A673 (cell line): ENCODE results near the gene AKR1C1. TPM values are rescaled to one million over a fixed set of nuclear protein-coding genes. Genes with fewer than 3 reads are reported as not detected.
A peak's percentile ranks its signal among the peaks of the same experiment; 100 is the strongest.
"Not testable (repeated sequence)": the region's sequence is repeated elsewhere in the genome, so short reads cannot be mapped to it uniquely, and the experiment has no call there.

Source experiments
- Bru-seq: library from RNA; stranded (reverse); fragments of 400-500 nt; gene quantifications from one replicate; lab custom pipeline; 2021; lab: Mats Ljungman, UMichigan
- BruChase-seq, 2 experiments: library from RNA; stranded (reverse); fragments of 400-500 nt; gene quantifications; one replicate each; lab custom pipeline; 2021; lab: Mats Ljungman, UMichigan
- BruUV-seq: library from RNA; stranded (reverse); fragments of 400-500 nt; replicated peaks from 2 replicates; lab custom pipeline; 2021; lab: Mats Ljungman, UMichigan
- CTCF ChIA-PET: fragments of 300-600 bp; sonication (Branson Sonifier 250); formaldehyde crosslinking; loops from one replicate; lab custom pipeline; 2022; ENCODE audit warnings: antibody characterized with exemption; lab: Charles Lee
- POLR2A ChIA-PET: fragments of 300-600 bp; sonication (Branson Sonifier 250); formaldehyde crosslinking; loops from one replicate; lab custom pipeline; 2022; ENCODE audit warnings: antibody characterized with exemption; ENCODE audit not compliant: low non-redundant PET; lab: Charles Lee
- DNase-seq: peaks from one replicate; pipeline ENCODE4 v3.0.0-alpha.2; 2015; ENCODE audit warnings: low spot score
- H3K27ac ChIP-seq: fragments of 200-600 bp; sonication (generic); 2 replicates; pipeline ENCODE4 v1.5.1; 2016; ENCODE audit warnings: mixed run types, low read depth, mild to moderate bottlenecking, mixed read lengths, antibody characterized with exemption, low read length; ENCODE audit not compliant: poor library complexity, severe bottlenecking
- H3K27me3 ChIP-seq: fragments of 200-600 bp; sonication (generic); replicated peaks from 2 replicates; pipeline ENCODE4 v1.6.1; 2017; ENCODE audit warnings: mixed run types, low read depth, mild to moderate bottlenecking, mixed read lengths, antibody characterized with exemption, low read length; ENCODE audit not compliant: insufficient read depth, poor library complexity
- H3K36me3 ChIP-seq: fragments of 200-600 bp; sonication (generic); 2 replicates; pipeline ENCODE4 v1.6.1; 2016; ENCODE audit warnings: mixed run types, mild to moderate bottlenecking, mixed read lengths, antibody characterized with exemption, low read length; ENCODE audit not compliant: insufficient read depth, poor library complexity, severe bottlenecking
- H3K4me1 ChIP-seq: fragments of 200-600 bp; sonication (generic); 2 replicates; pipeline ENCODE4 v1.6.1; 2017; ENCODE audit warnings: mixed run types, mild to moderate bottlenecking, mixed read lengths, antibody characterized with exemption, low read length; ENCODE audit not compliant: insufficient read depth, poor library complexity, severe bottlenecking
- H3K4me3 ChIP-seq: fragments of 200-600 bp; sonication (generic); 2 replicates; pipeline ENCODE4 v1.5.1; 2016; ENCODE audit warnings: low read depth, mixed run types, mild to moderate bottlenecking, mixed read lengths, low read length; ENCODE audit not compliant: poor library complexity, severe bottlenecking
- H3K9me3 ChIP-seq: fragments of 200-600 bp; sonication (generic); 2 replicates; pipeline ENCODE4 v1.6.1; 2016; ENCODE audit warnings: mixed run types, low read depth, mild to moderate bottlenecking, mixed read lengths, antibody characterized with exemption, low read length; ENCODE audit not compliant: poor library complexity, severe bottlenecking
- CTCF ChIP-seq: fragments of 300-800, 200-600 bp; sonication (generic); conservative IDR thresholded peaks from 2 replicates; pipeline ENCODE4 v1.5.1; 2017; ENCODE audit warnings: low read depth, mild to moderate bottlenecking, antibody characterized with exemption, low read length, moderate library complexity, mixed read lengths
- EZH2 ChIP-seq: fragments of 200-600 bp; sonication (generic); IDR thresholded peaks from 2 replicates; pipeline ENCODE4 v1.6.1; 2017; ENCODE audit warnings: borderline replicate concordance, low read depth, mild to moderate bottlenecking, mixed read lengths, antibody characterized with exemption, low read length; ENCODE audit not compliant: poor library complexity, severe bottlenecking
- intact Hi-C: fragments of 100-400 bp; cut with micrococcal nuclease; formaldehyde crosslinking; loops from one replicate; pipeline ENCODE4 v1.10.0; 2022; ENCODE audit not compliant: unreplicated experiment
- long read RNA-seq: library from polyadenylated mRNA; stranded (forward); transcript quantifications from one replicate; pipeline ENCODE4 v2.0.0, GENCODE V29; 2022
- total RNA-seq: library from RNA; stranded (reverse); gene quantifications from 2 replicates; pipeline ENCODE4 v1.2.3, GENCODE V29; 2021

AKR1C1 gene
- total RNA-seq, result 9.8 and 10.2 TPM in 2 replicates
- Bru-seq, nascent RNA, result percentile 45 among the genes with signal in this experiment
- percentile 37 among the genes with signal in this experiment for BruChase-seq, experiment 1, labeled RNA remaining after a 2-hour chase
- percentile 43 among the genes with signal in this experiment for BruChase-seq, experiment 2, labeled RNA remaining after a 6-hour chase
- long read RNA-seq, full-length matches to known transcripts, result 2 of 3 reads
- long read RNA-seq, partial matches to known transcripts, result 0 of 3 reads
- long read RNA-seq, other reads (novel, unspliced or antisense), result 1 of 3 reads

GRCh38 chr10:4962876-4963814, at the start of gene AKR1C1:
Gene AKR1C1 (plus strand): TSS chr10:4963415. CDS start chr10:4963445, 30 bp downstream.
- DNase-seq, H3K4me1 ChIP-seq, H3K36me3 ChIP-seq, H3K4me3 ChIP-seq, H3K9me3 ChIP-seq, H3K27ac ChIP-seq, CTCF ChIA-PET, H3K27me3 ChIP-seq, intact Hi-C loops, POLR2A ChIA-PET: not testable (repeated sequence)
- TSS peak; percentile 83 for BruUV-seq

GRCh38 chr10:4914213-4914850, 48.9 kb upstream of the AKR1C1 start:
- Histone ChIP-seq H3K27me3 (no peaks in the 10 kb centered on the region), H3K27ac (no peak overlapping the region), H3K4me1 (no peaks in the 10 kb centered on the region), H3K36me3 (no peaks in the 10 kb centered on the region), H3K9me3 (no peaks in the 10 kb centered on the region), H3K4me3 (no peak overlapping the region)
- intact Hi-C loops, result no loop called here
- TF ChIP-seq EZH2, result no peak
- no peak for TF ChIP-seq CTCF
- POLR2A ChIA-PET, result no interaction called here
- DNase-seq, result no peak
- CTCF ChIA-PET, result no interaction called here
- BruUV-seq, result no TSS peak

- Histone ChIP-seq H3K27me3 (no peaks in the 10 kb centered on the region), H3K27ac (no peak overlapping the region), H3K36me3 (no peaks in the 10 kb centered on the region), H3K4me1 (no peaks in the 10 kb centered on the region), H3K9me3 (no peaks in the 10 kb centered on the region), H3K4me3 (no peak overlapping the region)
- POLR2A ChIA-PET, result no interaction called here
- no peak for DNase-seq
- BruUV-seq, result no TSS peak
- CTCF ChIA-PET, result no interaction called here
- TF ChIP-seq EZH2 (no peak), CTCF (no peak)
- intact Hi-C loops, result no loop called here
Observed at GRCh38 chr10:4916086-4916716, 47.0 kb upstream of the AKR1C1 start.
